Fibroblast of villous mesenchyme (primary cell): ENCODE results near the gene RPIA. TPM values are rescaled to one million over a fixed set of nuclear protein-coding genes. Genes with fewer than 3 reads are reported as not detected.
"Not testable (repeated sequence)": the region's sequence is repeated elsewhere in the genome, so short reads cannot be mapped to it uniquely, and the experiment has no call there.

Experiments used
- DNase-seq: peaks from one replicate; pipeline ENCODE4 v3.0.0-alpha.2; 2010; ENCODE audit warnings: low read depth
- H3K4me3 ChIP-seq: 2 replicates; pipeline ENCODE4 v1.5.1; 2011; ENCODE audit warnings: low read depth, mild to moderate bottlenecking, low read length
- CTCF ChIP-seq: IDR thresholded peaks from 2 replicates; pipeline ENCODE4 v1.5.1; 2012; ENCODE audit warnings: low read depth, mild to moderate bottlenecking, low read length; ENCODE audit not compliant: insufficient read depth
- total RNA-seq: library from RNA; depleted of rRNA; stranded (reverse); fragments of >200 nt; gene quantifications from 2 replicates; pipeline ENCODE4 v1.2.3, GENCODE V29; 2012

Gene RPIA
- total RNA-seq, 1 donor: 9.5 TPM

DNA sequence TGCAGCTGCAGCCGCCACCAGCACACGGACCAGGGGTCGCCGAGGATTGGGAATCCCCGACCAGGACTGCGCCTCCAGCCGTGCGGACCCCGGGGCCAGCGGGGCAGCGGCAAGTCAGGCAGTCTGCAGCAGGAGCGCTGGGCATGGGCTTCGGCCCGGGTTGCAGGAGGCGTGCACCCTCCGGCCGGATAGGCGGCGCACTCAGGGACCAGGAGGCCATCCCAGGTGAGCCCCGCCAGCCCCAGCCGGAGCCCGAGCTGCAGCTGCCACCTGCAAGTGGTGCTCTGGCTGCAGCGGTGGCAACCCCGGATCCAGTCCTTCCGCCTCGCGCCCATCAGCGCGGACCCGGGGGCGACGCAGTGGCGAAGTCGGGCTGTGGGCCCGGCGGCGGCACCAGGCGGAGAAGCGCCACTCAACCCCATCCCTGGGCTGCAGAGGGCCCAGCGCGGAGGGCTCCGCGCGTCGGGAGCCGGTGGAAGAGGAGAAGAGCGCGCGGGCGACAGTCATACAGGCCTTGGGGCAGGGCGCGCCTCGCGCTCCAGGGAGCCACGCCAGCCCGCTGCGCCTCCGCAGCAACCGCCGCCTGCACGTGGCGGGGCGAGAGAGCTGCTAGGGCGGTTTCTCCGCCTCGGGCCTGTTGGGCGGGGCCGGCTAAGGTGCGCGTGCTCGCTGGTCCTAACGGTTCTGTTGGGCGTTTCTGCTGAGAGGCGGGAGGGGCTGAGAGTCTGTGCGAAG lies 73.8 kb downstream of the RPIA start:
- no peak for TF ChIP-seq CTCF
- no peak overlapping the region for H3K4me3 ChIP-seq
- no peak for DNase-seq

- not testable (repeated sequence) for H3K4me3 ChIP-seq, DNase-seq
These were observed 74.5 kb downstream of the RPIA start for GRCh38 chr2:88765889-88766481.

DNA sequence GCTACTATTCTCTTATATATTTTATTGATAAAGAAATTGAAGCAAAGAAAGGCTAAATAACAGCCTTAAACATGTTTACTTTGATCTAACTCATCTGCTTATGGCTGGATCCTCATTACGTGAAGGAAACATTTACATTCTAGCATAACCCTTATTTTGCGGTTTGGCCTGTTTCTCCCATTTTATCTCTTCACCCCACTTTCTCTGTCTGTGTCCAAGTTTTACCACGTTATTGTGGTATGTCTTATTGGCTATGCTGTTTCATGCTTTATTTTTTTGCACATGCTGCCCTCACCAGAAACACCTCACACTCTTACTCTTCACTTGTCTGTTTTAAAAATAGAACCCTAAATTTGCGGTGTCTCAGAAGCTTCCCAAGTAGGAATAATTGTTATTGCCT lies 78.5 kb downstream of the RPIA start:
- no peak overlapping the region for H3K4me3 ChIP-seq
- no peak for DNase-seq
- no peak for TF ChIP-seq CTCF

DNA sequence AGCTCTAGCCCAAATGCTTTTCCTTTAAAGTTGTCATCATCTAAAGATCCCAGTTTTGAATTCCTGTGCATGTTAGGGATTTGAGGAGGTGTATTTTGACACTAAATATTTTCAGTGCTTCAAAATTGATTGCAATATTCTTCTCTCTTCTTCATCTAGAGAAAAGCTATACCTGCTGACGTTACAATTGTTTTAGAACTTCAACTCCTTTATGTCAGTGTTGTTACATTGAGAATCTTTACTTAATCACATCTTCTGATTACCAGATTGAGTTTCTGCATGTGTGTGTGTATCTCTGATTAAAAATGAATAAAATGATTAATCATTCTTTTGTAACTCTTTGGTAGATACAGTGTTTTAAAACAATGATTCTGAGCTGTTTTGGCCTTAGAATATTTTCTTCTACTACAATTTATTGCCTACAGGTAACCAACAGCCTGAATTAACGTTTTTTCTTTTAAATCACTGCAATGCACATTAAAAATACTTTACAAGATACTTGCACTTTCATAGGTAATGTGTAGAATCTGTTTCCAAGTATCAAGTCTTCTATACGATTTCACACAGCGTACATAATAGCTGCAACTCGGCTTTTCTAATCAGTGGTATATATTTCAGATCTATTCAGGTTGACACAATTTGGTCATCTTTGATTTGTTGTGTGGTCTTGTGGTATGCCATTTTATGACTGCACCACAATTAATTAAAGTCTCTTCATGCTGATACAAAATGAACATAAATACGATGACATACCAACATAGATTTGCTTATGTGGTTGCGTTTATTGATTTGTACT lies 82.0 kb downstream of the RPIA start:
- DNase-seq, H3K4me3 ChIP-seq: not testable (repeated sequence)

DNA sequence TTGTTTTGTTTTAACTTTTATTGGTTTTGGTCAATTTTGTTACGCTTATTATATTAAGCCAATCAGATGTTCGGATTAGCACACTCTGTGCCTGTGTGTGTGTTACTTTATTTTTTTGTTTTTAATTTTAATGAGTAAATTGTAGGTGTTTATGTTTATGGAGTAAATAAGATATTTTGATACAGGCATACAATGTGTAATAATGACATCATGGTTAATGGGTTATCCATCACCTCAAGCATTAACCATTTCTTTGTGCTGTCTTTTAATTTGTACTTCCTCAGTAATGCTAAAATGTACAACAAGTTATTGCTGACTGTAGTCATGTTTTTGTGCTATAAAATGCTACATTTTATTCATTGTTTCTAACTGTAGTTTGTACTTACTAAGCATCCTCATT lies 97.7 kb downstream of the RPIA start:
- H3K4me3 ChIP-seq, DNase-seq: not testable (repeated sequence)

DNA sequence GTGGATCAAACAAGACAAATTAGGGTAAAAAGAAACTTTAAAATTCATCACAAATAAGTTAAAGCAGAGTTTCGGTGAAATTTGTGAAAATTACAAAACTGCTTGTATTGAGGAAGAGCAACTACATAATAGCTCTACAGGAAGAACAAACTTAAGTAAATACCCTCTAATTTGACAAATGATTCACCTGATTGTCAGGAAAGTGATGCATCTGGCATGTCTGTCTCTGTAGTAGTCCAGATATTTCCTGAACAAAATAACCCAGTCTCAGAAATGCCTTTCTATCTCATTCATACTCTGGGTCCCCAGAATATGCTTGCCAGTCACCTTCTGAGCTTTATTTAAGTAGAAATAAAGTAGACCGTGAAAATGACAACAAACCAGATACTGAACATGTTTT lies 104.5 kb downstream of the RPIA start:
- not testable (repeated sequence) for H3K4me3 ChIP-seq, DNase-seq

GRCh38 chr2:88796523-88796922 lies 105.0 kb downstream of the RPIA start:
- H3K4me3 ChIP-seq, DNase-seq: not testable (repeated sequence)

GRCh38 chr2:88797164-88797563 lies 105.7 kb downstream of the RPIA start:
- not testable (repeated sequence) for DNase-seq, H3K4me3 ChIP-seq

Other genes with a start within 250 kb of the RPIA start
- not detected in 2 replicates for gene FOXI3, start 239.0 kb upstream of the RPIA start, total RNA-seq
- gene EIF2AK3, start 64.2 kb upstream of the RPIA start, total RNA-seq: 20.3 and 25.9 TPM in 2 replicates